H54 (cell line): ENCODE data around the gene FBLN5.

ENCODE experiments used
- DNase-seq: peaks from one replicate; pipeline ENCODE4 v3.0.0; 2011; ENCODE audit warnings: low spot score, mixed read lengths; ENCODE audit not compliant: insufficient read length
- FAIRE-seq: peaks from 3 replicates; lab custom pipeline; 2011; peaks lifted over from hg19 to GRCh38; lab: Jason Lieb, UNC
- POLR2A ChIP-seq: IDR thresholded peaks from 2 replicates; pipeline ENCODE4 v1.6.1; 2011; ENCODE audit warnings: low read depth, mild to moderate bottlenecking, low read length

FBLN5 gene

GRCh38 chr14:91947475-91948184 lies at the start of gene FBLN5:
TSS of gene FBLN5 (minus strand) at chr14:91947694. CDS start at chr14:91947229, 465 bp downstream.
- DNase-seq (no peak), FAIRE-seq (no peak)
- TF ChIP-seq POLR2A = no peak

GRCh38 chr14:91996948-91997371 lies 49.5 kb upstream of the FBLN5 start:
- TF ChIP-seq POLR2A = no peak
- FAIRE-seq = peak; percentile 80
- DNase-seq = no peak

- no peak for TF ChIP-seq POLR2A
- no peak for DNase-seq
- FAIRE-seq = no peak
Measured at GRCh38 chr14:91987192-91987591, 39.7 kb upstream of the FBLN5 start.

- FAIRE-seq (no peak), DNase-seq (no peak)
- no peak for TF ChIP-seq POLR2A
Measured at GRCh38 chr14:91985521-91986255, 38.2 kb upstream of the FBLN5 start.

- peak; percentile 23 for FAIRE-seq
- TF ChIP-seq POLR2A = no peak
- no peak for DNase-seq
Measured at GRCh38 chr14:91985008-91985407, 37.5 kb upstream of the FBLN5 start.

GRCh38 chr14:91983588-91983987 lies 36.1 kb upstream of the FBLN5 start:
- TF ChIP-seq POLR2A = no peak
- DNase-seq (no peak), FAIRE-seq (no peak)

- no peak for TF ChIP-seq POLR2A
- DNase-seq (peak; percentile 63), FAIRE-seq (peak; percentile 98)
Measured at GRCh38 chr14:91980157-91980556, 32.7 kb upstream of the FBLN5 start.

GRCh38 chr14:91977884-91978283 lies 30.4 kb upstream of the FBLN5 start:
- FAIRE-seq (no peak), DNase-seq (no peak)
- TF ChIP-seq POLR2A = no peak

GRCh38 chr14:91975763-91976162 lies 28.3 kb upstream of the FBLN5 start:
- DNase-seq (no peak), FAIRE-seq (no peak)
- TF ChIP-seq POLR2A = no peak

GRCh38 chr14:91971188-91971778 lies 23.8 kb upstream of the FBLN5 start:
- DNase-seq = no peak
- no peak for TF ChIP-seq POLR2A
- no peak for FAIRE-seq

- FAIRE-seq = no peak
- DNase-seq = no peak
- TF ChIP-seq POLR2A = no peak
Measured at GRCh38 chr14:91968280-91968679, 20.8 kb upstream of the FBLN5 start.

- no peak for FAIRE-seq
- no peak for DNase-seq
- TF ChIP-seq POLR2A = no peak
Measured at GRCh38 chr14:91964724-91965123, 17.2 kb upstream of the FBLN5 start.

GRCh38 chr14:91964011-91964410 lies 16.5 kb upstream of the FBLN5 start:
- TF ChIP-seq POLR2A = no peak
- DNase-seq (no peak), FAIRE-seq (no peak)

- TF ChIP-seq POLR2A = no peak
- FAIRE-seq (no peak), DNase-seq (no peak)
Measured at GRCh38 chr14:91963465-91963864, 16.0 kb upstream of the FBLN5 start.
